HepG2 (cell line): ENCODE data around the gene UBP1. TPM values are rescaled to one million over a fixed set of nuclear protein-coding genes. Genes with fewer than 3 reads are reported as not detected.
A peak's percentile ranks its signal among the peaks of the same experiment; 100 is the strongest.

Source experiments
- CHD2 ChIP-seq: IDR thresholded peaks from 2 replicates; pipeline ENCODE4 v1.6.1; 2011; ENCODE audit warnings: low read depth, low read length, improper control_type of control experiment
- HDAC2 ChIP-seq: sonication (generic); formaldehyde crosslinking; IDR thresholded peaks from 2 replicates; pipeline ENCODE4 v1.4.0; 2020; ENCODE audit warnings: missing genetic modification reagents
- IRF2 ChIP-seq: IDR thresholded peaks from 2 replicates; pipeline ENCODE4 v1.6.1; 2018; ENCODE audit warnings: missing genetic modification reagents, missing compliant biosample characterization
- KLF12 ChIP-seq: sonication (generic); formaldehyde crosslinking; IDR thresholded peaks from 2 replicates; pipeline ENCODE4 v1.4.0; 2020; ENCODE audit warnings: missing genetic modification reagents, borderline replicate concordance
- MZF1 ChIP-seq: sonication (generic); formaldehyde crosslinking; IDR thresholded peaks from 2 replicates; pipeline ENCODE4 v1.8.1; 2023; ENCODE audit warnings: mild to moderate bottlenecking, missing genetic modification reagents, borderline replicate concordance
- NFYB ChIP-seq: sonication (generic); formaldehyde crosslinking; IDR thresholded peaks from 2 replicates; pipeline ENCODE4 v1.4.0; 2020; ENCODE audit warnings: missing genetic modification reagents
- NKX3-1 ChIP-seq: sonication (generic); formaldehyde crosslinking; IDR thresholded peaks from 2 replicates; pipeline ENCODE4 v1.5.0; 2020; ENCODE audit warnings: missing genetic modification reagents
- NONO ChIP-seq, 2 experiments: fragments of 450-650 bp in 1 of 2; sonication (generic) in 1 of 2; formaldehyde crosslinking in 1 of 2; IDR thresholded peaks in 1 of 2; conservative IDR thresholded peaks in 1 of 2; 2 replicates each; pipeline versions ENCODE4 v1.6.1 to v1.8.0; 2017 to 2022; ENCODE audit warnings: mild to moderate bottlenecking in 1 of 2, missing genetic modification reagents in 1 of 2, moderate library complexity in 1 of 2
- SIX1 ChIP-seq: sonication (generic); formaldehyde crosslinking; IDR thresholded peaks from 2 replicates; pipeline ENCODE4 v1.4.0; 2020; ENCODE audit warnings: missing genetic modification reagents, borderline replicate concordance
- ZEB1 ChIP-seq: IDR thresholded peaks from 2 replicates; pipeline ENCODE4 v1.6.1; 2012; ENCODE audit warnings: mild to moderate bottlenecking, low read depth, inconsistent platforms; ENCODE audit not compliant: insufficient replicate concordance
- ZNF33A ChIP-seq: sonication (generic); formaldehyde crosslinking; IDR thresholded peaks from 2 replicates; pipeline ENCODE4 v1.5.1; 2020; ENCODE audit warnings: missing genetic modification reagents, mild to moderate bottlenecking, moderate library complexity, borderline replicate concordance
- ZNF496 ChIP-seq: sonication (generic); formaldehyde crosslinking; IDR thresholded peaks from 2 replicates; pipeline ENCODE4 v1.8.1; 2023; ENCODE audit warnings: mild to moderate bottlenecking, moderate library complexity, missing genetic modification reagents; ENCODE audit not compliant: insufficient replicate concordance
- ZNF772 ChIP-seq: sonication (generic); formaldehyde crosslinking; IDR thresholded peaks from 2 replicates; pipeline ENCODE4 v1.5.0; 2020; ENCODE audit warnings: mild to moderate bottlenecking, missing genetic modification reagents
- polyA plus RNA-seq, 8 experiments: library from polyadenylated mRNA; depleted of rRNA in 3 of 8; stranded (reverse) in 7 of 8; unstranded in 1 of 8; fragments of >200 nt; fragmentation: Illumina TruSeq in 4 of 8; extraction: Trizol in 4 of 8; gene quantifications; 2 replicates each; pipeline versions ENCODE4 v1.2.1 to v1.2.3, GENCODE V29; 2011 to 2016; ENCODE audit warnings: low read depth in 4 of 8, missing spikeins in 1 of 8, mixed read lengths in 1 of 8; ENCODE audit not compliant: insufficient read depth in 1 of 8
- total RNA-seq, 5 experiments: library from RNA; depleted of rRNA; stranded (reverse); fragments of >200 nt; fragmentation: Illumina TruSeq; extraction: Trizol; gene quantifications; 2 replicates each; pipeline ENCODE4 v1.2.3, GENCODE V29; 2016; ENCODE audit warnings: low read depth in 1 of 5
- TF ChIP-seq, protein P1 (sequence below): sonication (generic); formaldehyde crosslinking; conservative IDR thresholded peaks from 2 replicates; pipeline ENCODE4 v1.8.0; 2022; ENCODE audit warnings: missing genetic modification reagents
- TF ChIP-seq, protein P2 (sequence below): sonication (generic); formaldehyde crosslinking; IDR thresholded peaks from 2 replicates; pipeline ENCODE4 v1.5.0; 2020; ENCODE audit warnings: mild to moderate bottlenecking, missing genetic modification reagents
- TF ChIP-seq, protein P3 (sequence below): sonication (generic); formaldehyde crosslinking; IDR thresholded peaks from 2 replicates; pipeline ENCODE4 v1.5.0; 2020; ENCODE audit warnings: missing genetic modification reagents
- TF ChIP-seq, protein P4 (sequence below): sonication (generic); formaldehyde crosslinking; conservative IDR thresholded peaks from 2 replicates; pipeline ENCODE4 v1.4.0; 2020; ENCODE audit warnings: missing genetic modification reagents
- TF ChIP-seq, protein P5 (sequence below): sonication (generic); formaldehyde crosslinking; IDR thresholded peaks from 2 replicates; pipeline ENCODE4 v1.4.0; 2020; ENCODE audit warnings: missing genetic modification reagents, borderline replicate concordance

The UBP1 gene
- total and polyA plus RNA-seq, 2 of the 13 experiments (the other 11 are each of a cell fraction or from before 2014, with no cell fraction given) = 48.3 to 79.9 TPM

DNA sequence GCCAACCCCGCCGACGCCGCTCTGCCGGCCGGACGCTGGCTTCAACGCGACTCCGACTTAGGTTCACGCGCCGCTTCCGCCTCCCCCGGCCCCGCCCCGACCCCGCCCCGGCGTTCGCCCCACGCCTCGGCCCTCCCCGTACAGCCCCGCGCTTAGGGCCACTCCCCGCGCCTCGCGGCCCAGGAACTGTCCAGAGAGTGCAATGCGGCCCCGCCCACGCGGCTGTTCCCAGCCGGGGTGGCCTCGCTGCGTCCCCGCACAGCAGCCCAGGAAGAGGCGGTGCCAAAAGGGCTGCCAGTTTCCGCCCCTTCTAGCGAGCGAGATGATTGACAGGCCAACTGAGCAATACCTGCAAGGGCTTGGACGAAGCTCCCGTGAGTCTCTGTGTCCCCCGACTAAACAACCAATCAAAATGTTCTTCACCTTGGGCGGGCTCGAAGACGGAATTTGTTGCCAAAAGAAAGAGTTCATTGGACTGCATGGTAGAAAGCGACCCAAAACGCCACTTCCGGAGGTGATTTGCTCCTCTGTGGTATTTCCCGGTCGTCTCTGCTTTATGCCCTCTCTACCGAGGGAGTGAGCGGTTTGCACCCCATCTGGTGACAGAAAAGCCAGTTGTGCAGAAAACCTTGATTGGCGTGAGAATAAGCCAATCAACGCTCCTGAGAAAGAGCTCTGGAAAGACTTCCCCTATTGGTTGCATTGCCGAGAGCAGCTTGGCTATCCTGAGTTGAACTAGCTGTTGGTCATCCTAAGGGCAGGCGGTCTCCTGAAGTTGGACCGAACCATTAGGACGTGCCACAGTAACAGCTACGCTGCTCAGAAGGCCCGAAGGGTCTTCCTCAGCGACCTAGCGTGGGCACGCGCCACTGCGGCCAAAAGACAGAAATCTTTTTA lies at the start of gene UBP1 (continued):
- TF ChIP-seq, protein P1, sequence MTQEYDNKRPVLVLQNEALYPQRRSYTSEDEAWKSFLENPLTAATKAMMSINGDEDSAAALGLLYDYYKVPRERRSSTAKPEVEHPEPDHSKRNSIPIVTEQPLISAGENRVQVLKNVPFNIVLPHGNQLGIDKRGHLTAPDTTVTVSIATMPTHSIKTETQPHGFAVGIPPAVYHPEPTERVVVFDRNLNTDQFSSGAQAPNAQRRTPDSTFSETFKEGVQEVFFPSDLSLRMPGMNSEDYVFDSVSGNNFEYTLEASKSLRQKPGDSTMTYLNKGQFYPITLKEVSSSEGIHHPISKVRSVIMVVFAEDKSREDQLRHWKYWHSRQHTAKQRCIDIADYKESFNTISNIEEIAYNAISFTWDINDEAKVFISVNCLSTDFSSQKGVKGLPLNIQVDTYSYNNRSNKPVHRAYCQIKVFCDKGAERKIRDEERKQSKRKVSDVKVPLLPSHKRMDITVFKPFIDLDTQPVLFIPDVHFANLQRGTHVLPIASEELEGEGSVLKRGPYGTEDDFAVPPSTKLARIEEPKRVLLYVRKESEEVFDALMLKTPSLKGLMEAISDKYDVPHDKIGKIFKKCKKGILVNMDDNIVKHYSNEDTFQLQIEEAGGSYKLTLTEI = no peak
- TF ChIP-seq ZEB1 (no peak), ZNF496 (CRISPR knock-in tag) (no peak), IRF2 (no peak), NONO (IDR thresholded peaks at IDR 0.05) (no peak), NONO (CRISPR knock-in tag; conservative IDR thresholded peaks at IDR 0.05) (peak; percentile 76; the same call in 1 of the 2 replicates), NFYB (CRISPR knock-in tag) (peak; percentile 94), MZF1 (CRISPR knock-in tag) (no peak), HDAC2 (CRISPR knock-in tag) (no peak; the same call in 1 of the 2 replicates), ZNF772 (CRISPR knock-in tag) (0 out of 2 replicates have a peak, but pooled peaks have one; percentile 35), KLF12 (CRISPR knock-in tag) (0 out of 2 replicates have a peak, but pooled peaks have one; percentile 43), ZNF33A (CRISPR knock-in tag) (no peak), NKX3-1 (CRISPR knock-in tag) (no peak), SIX1 (no peak), CHD2 (0 out of 2 replicates have a peak, but pooled peaks have one; percentile 9)
- TF ChIP-seq, protein P2, sequence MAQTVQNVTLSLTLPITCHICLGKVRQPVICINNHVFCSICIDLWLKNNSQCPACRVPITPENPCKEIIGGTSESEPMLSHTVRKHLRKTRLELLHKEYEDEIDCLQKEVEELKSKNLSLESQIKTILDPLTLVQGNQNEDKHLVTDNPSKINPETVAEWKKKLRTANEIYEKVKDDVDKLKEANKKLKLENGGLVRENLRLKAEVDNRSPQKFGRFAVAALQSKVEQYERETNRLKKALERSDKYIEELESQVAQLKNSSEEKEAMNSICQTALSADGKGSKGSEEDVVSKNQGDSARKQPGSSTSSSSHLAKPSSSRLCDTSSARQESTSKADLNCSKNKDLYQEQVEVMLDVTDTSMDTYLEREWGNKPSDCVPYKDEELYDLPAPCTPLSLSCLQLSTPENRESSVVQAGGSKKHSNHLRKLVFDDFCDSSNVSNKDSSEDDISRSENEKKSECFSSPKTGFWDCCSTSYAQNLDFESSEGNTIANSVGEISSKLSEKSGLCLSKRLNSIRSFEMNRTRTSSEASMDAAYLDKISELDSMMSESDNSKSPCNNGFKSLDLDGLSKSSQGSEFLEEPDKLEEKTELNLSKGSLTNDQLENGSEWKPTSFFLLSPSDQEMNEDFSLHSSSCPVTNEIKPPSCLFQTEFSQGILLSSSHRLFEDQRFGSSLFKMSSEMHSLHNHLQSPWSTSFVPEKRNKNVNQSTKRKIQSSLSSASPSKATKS (CRISPR knock-in tag) = no peak
- TF ChIP-seq, protein P3, sequence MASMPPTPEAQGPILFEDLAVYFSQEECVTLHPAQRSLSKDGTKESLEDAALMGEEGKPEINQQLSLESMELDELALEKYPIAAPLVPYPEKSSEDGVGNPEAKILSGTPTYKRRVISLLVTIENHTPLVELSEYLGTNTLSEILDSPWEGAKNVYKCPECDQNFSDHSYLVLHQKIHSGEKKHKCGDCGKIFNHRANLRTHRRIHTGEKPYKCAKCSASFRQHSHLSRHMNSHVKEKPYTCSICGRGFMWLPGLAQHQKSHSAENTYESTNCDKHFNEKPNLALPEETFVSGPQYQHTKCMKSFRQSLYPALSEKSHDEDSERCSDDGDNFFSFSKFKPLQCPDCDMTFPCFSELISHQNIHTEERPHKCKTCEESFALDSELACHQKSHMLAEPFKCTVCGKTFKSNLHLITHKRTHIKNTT (CRISPR knock-in tag) = no peak
- TF ChIP-seq, protein P4, sequence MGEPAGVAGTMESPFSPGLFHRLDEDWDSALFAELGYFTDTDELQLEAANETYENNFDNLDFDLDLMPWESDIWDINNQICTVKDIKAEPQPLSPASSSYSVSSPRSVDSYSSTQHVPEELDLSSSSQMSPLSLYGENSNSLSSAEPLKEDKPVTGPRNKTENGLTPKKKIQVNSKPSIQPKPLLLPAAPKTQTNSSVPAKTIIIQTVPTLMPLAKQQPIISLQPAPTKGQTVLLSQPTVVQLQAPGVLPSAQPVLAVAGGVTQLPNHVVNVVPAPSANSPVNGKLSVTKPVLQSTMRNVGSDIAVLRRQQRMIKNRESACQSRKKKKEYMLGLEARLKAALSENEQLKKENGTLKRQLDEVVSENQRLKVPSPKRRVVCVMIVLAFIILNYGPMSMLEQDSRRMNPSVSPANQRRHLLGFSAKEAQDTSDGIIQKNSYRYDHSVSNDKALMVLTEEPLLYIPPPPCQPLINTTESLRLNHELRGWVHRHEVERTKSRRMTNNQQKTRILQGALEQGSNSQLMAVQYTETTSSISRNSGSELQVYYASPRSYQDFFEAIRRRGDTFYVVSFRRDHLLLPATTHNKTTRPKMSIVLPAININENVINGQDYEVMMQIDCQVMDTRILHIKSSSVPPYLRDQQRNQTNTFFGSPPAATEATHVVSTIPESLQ (CRISPR knock-in tag) = no peak
- TF ChIP-seq, protein P5, sequence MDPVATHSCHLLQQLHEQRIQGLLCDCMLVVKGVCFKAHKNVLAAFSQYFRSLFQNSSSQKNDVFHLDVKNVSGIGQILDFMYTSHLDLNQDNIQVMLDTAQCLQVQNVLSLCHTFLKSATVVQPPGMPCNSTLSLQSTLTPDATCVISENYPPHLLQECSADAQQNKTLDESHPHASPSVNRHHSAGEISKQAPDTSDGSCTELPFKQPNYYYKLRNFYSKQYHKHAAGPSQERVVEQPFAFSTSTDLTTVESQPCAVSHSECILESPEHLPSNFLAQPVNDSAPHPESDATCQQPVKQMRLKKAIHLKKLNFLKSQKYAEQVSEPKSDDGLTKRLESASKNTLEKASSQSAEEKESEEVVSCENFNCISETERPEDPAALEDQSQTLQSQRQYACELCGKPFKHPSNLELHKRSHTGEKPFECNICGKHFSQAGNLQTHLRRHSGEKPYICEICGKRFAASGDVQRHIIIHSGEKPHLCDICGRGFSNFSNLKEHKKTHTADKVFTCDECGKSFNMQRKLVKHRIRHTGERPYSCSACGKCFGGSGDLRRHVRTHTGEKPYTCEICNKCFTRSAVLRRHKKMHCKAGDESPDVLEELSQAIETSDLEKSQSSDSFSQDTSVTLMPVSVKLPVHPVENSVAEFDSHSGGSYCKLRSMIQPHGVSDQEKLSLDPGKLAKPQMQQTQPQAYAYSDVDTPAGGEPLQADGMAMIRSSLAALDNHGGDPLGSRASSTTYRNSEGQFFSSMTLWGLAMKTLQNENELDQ (CRISPR knock-in tag) = no peak
